Measurements from ENCODE around the gene MFGE8. TPM values are rescaled to one million over a fixed set of nuclear protein-coding genes. Genes with fewer than 3 reads are reported as not detected.

Gene MFGE8
- total and polyA plus RNA-seq, 9 of the 15 experiments (the other 6 are each of a cell fraction or from before 2014, with no cell fraction given), result 2.3 to 142 (median 62.3) TPM

DNA sequence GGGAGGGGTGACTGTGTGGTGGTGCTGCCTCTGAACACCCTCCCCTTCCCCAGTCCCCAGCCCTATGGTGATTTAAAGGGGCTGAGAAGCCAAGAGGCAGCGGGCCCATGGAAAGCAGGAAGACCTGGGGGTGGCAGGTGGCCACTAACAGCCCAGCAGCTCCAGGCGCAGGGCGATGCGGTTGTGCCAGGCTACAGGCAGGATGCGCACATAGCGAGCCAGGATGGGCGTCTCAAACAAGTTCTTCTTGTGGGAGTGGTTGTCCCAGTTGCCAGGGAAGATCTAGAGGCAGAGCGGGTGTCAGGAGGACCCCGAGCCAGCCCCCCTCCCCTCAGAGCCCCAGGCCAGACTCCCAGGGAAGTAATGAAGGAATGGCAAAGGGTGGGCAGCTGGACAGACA is 13.9 kb downstream of the MFGE8 start:
- no peak overlapping the region for H3K27ac ChIP-seq (ENCODE audit: extremely low read depth, low read depth, low read length)
- no peak for TF ChIP-seq MYNN (IDR thresholded peaks at IDR 0.05)
- TF ChIP-seq MYNN (CRISPR knock-in tag; IDR thresholded peaks at IDR 0.05), result no peak
- no peak for TF ChIP-seq TAL1 (IDR thresholded peaks at IDR 0.05)
- TF ChIP-seq, protein P1, sequence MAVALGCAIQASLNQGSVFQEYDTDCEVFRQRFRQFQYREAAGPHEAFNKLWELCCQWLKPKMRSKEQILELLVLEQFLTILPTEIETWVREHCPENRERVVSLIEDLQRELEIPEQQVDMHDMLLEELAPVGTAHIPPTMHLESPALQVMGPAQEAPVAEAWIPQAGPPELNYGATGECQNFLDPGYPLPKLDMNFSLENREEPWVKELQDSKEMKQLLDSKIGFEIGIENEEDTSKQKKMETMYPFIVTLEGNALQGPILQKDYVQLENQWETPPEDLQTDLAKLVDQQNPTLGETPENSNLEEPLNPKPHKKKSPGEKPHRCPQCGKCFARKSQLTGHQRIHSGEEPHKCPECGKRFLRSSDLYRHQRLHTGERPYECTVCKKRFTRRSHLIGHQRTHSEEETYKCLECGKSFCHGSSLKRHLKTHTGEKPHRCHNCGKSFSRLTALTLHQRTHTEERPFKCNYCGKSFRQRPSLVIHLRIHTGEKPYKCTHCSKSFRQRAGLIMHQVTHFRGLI (CRISPR knock-in tag; IDR thresholded peaks at IDR 0.05), result no peak
- TF ChIP-seq, protein P2, sequence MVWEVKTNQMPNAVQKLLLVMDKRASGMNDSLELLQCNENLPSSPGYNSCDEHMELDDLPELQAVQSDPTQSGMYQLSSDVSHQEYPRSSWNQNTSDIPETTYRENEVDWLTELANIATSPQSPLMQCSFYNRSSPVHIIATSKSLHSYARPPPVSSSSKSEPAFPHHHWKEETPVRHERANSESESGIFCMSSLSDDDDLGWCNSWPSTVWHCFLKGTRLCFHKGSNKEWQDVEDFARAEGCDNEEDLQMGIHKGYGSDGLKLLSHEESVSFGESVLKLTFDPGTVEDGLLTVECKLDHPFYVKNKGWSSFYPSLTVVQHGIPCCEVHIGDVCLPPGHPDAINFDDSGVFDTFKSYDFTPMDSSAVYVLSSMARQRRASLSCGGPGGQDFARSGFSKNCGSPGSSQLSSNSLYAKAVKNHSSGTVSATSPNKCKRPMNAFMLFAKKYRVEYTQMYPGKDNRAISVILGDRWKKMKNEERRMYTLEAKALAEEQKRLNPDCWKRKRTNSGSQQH (CRISPR knock-in tag; IDR thresholded peaks at IDR 0.05), result no peak
- TF ChIP-seq ZNF79 (CRISPR knock-in tag; IDR thresholded peaks at IDR 0.05; ENCODE audit: low read depth), result no peak
- no peak for TF ChIP-seq TFAM (CRISPR knock-in tag; conservative IDR thresholded peaks at IDR 0.05)
- no peak for TF ChIP-seq MED1 (CRISPR knock-in tag; IDR thresholded peaks at IDR 0.05; ENCODE audit: borderline replicate concordance)
- no peak for TF ChIP-seq ZNF133 (CRISPR knock-in tag; IDR thresholded peaks at IDR 0.05)
- TF ChIP-seq, protein P3, sequence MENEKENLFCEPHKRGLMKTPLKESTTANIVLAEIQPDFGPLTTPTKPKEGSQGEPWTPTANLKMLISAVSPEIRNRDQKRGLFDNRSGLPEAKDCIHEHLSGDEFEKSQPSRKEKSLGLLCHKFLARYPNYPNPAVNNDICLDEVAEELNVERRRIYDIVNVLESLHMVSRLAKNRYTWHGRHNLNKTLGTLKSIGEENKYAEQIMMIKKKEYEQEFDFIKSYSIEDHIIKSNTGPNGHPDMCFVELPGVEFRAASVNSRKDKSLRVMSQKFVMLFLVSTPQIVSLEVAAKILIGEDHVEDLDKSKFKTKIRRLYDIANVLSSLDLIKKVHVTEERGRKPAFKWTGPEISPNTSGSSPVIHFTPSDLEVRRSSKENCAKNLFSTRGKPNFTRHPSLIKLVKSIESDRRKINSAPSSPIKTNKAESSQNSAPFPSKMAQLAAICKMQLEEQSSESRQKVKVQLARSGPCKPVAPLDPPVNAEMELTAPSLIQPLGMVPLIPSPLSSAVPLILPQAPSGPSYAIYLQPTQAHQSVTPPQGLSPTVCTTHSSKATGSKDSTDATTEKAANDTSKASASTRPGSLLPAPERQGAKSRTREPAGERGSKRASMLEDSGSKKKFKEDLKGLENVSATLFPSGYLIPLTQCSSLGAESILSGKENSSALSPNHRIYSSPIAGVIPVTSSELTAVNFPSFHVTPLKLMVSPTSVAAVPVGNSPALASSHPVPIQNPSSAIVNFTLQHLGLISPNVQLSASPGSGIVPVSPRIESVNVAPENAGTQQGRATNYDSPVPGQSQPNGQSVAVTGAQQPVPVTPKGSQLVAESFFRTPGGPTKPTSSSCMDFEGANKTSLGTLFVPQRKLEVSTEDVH (IDR thresholded peaks at IDR 0.05; ENCODE audit: low read depth, partially characterized antibody), result no peak
- TF ChIP-seq TRIM28 (IDR thresholded peaks at IDR 0.05), result no peak
- no TSS peak for BruUV-seq (replicated peaks)
- H3K79me2 ChIP-seq (ENCODE audit: control insufficient read depth, insufficient read depth, low read length), result peaks cover 1% of the 10 kb centered on the region; the same call in 1 of the 3 replicates
- H3K4me2 ChIP-seq (ENCODE audit: insufficient read depth, low read length), result no peak overlapping the region
- intact Hi-C loops (cut with micrococcal nuclease) (loop anchor here (5.0 kb wide), 1 partner anchor 278 kb away; no protein-coding TSS in a partner anchor), in situ Hi-C loops (cut with MboI) (no loop called here)
- no peak for DNase-seq (ENCODE audit: extremely low read depth in 1 of 4, low spot score in 3 of 4)
- H2AFZ ChIP-seq (ENCODE audit: low read depth, low read length), result no peak overlapping the region
- peaks cover 46% of the 10 kb centered on the region for H3K36me3 ChIP-seq (ENCODE audit: control insufficient read depth, insufficient read depth, low read length)
- ChIA-PET POLR2A (interaction anchor here (0.6 kb wide), 1 partner anchor 233 kb away, joined by 3 read pairs; no protein-coding TSS in a partner anchor), CTCF (ENCODE audit: low intra/inter-chr PET ratio) (no interaction called here)
- H3K27me3 ChIP-seq (ENCODE audit: control insufficient read depth in 2 of 2, insufficient read depth in 2 of 2, low read length in 2 of 2), result no peaks in the 10 kb centered on the region
- peak overlapping the region in 1 of 2 experiments; percentile 78; a peak in 2 of 4 replicates for H3K9ac ChIP-seq (ENCODE audit: insufficient read depth in 1 of 2, low read depth in 2 of 2, low read length in 2 of 2)
- H3K4me1 ChIP-seq (replicated peaks in 1 of 2; ENCODE audit: control insufficient read depth in 2 of 2, insufficient read depth in 2 of 2, low read length in 2 of 2), result peaks cover 10 to 43% of the 10 kb centered on the region in 2 experiments; a peak in 4 of 5 replicates
- ATAC-seq, result no peak
- H3K9me3 ChIP-seq (replicated peaks; ENCODE audit: control insufficient read depth, insufficient read depth, low read depth, low read length), result no peaks in the 10 kb centered on the region
- H4K20me1 ChIP-seq (replicated peaks; ENCODE audit: control insufficient read depth, insufficient read depth, low read length), result no peaks in the 10 kb centered on the region
- 95% methylated on average over 5 of the region's 9 CpGs for WGBS (ENCODE audit: insufficient coverage, low coverage, missing lambda C conversion rate)
- H3K9me1 ChIP-seq (ENCODE audit: control insufficient read depth, insufficient read depth, low read length), result peaks cover under 1% of the 10 kb centered on the region
- FAIRE-seq, result no peak
- H3K4me3 ChIP-seq, result no peak overlapping the region

Measured in K562 (cell line).